GM19023 (cell line): ENCODE data around the gene JKAMP.

Experiments used
- ATAC-seq: cut with Tn5 transposase; IDR thresholded peaks from one replicate; pipeline ENCODE4 v1.9.1; 2021; ENCODE audit warnings: mild to moderate bottlenecking, moderate library complexity; ENCODE audit not compliant: unreplicated experiment

Gene JKAMP

DNA sequence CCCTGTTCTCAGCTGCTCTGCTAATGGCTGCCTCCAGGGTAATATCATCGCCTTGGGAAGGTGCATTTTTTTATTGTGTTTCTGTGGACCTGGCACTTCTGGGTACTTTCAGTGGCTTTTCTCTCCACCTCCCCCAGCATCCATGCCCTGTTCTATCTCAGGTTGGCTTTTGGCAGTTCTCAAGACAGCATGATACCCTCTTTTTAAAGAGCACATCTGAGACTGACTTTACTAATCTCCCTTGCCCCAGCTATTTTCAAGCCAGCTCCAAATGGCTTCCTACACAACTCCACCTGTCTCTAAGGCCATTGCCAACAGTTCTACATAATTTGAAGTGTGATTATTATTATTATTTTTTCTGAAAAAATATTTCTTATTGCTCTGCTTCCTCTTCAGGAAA is 53.2 kb downstream of the JKAMP start:
- ATAC-seq = no peak

DNA sequence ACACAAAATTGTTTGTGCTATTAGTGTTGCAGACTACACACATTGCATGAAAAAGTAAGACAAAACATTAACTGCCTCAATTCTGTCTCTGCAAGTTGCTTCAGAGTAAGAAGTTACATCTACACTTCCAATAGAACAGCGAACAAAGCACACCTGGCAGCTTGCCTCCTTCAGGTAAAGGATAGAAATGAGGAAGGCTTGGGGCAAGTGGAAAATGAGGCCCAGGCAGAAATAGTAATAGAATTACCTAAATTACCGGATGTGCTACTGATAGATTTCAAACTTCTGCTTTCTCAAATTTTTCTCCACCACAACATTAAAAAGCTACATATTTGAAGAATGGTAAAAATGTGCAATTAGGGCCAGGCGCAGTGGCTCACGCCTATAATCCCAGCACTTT is 54.6 kb downstream of the JKAMP start:
- no peak for ATAC-seq

DNA sequence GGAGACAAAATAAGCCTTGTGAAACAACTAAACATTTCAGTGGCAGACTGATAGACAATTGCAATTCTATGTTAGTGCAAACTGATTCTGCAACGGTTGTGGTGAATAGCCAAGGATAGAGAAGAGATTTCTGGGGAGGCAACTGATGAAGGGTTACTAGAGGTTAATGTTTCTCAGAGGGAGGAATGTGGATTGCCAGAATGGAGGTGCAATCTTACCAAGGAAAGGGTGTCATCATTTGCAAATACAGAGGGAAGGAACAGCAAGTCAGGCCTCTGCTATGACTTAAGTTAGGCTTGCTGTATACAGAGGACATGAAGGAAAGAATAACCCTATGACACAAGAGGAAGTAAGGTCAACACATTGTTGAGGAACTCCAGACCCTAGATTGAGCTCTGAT is 56.5 kb downstream of the JKAMP start:
- no peak for ATAC-seq

DNA sequence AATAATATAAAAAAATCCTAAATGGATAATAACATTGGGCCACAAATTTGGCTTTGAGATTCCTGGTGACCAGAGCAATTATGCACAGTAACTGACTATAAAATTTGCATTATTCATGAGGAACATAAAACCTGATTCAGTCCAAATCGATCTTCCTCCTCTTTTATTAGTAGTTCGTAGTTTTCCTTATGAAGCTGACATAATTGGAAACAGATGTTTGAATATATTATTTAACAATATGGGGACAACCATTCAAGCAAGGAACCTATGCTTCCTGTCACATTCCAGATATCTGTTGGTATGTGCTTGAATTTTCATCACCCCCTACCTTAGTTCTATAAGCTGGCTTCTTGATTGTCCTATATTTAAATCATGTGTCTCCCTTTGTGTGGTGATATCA is 57.4 kb downstream of the JKAMP start:
- no peak for ATAC-seq

DNA sequence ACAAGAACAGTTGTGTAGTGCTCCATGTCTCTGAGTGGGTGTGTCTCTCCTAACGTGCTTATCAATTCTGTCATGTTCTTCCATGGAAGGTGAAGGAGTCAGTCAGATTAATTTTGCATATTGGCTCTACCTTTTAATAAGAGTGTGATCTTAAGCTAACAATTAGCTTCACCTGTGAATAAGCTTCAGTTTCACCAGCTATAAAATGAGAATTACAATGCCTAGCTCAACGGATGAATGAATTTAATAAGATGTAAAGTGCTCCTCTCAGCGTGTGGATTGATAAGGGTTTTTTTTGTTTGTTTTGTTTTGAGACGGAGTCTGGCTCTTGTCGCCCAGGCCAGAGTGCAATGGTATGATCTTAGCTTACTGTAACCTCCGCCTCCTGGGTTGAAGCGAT is 59.6 kb downstream of the JKAMP start:
- ATAC-seq = no peak

DNA sequence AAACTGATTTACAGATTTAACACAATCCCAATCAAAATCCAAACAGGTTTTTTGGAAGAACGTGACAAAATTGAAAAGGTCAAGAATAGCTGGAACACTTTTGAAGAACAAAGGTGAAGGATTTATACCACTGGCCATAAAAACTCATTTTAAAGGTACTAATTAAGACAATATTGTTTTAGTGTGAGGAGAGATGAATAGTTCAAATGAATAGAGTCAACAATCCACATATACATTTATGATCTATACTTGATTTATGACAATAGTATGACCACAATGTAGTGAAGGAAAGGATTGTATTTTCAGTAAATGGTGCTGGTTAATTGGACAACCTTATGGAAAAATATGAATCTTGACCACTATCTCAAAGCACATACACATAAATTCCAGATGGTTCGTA is 63.0 kb downstream of the JKAMP start:
- ATAC-seq = no peak
